ENCODE measurements around the gene FBXO15.

Gene FBXO15

GRCh38 chr18:74153377-74153776 is 5.7 kb upstream of the FBXO15 start:
- no peak for DNase-seq

- DNase-seq, result no peak
These were observed 5.2 kb upstream of the FBXO15 start for GRCh38 chr18:74152857-74153256.

GRCh38 chr18:74152270-74152669 is 4.6 kb upstream of the FBXO15 start:
- DNase-seq, result no peak

DNA sequence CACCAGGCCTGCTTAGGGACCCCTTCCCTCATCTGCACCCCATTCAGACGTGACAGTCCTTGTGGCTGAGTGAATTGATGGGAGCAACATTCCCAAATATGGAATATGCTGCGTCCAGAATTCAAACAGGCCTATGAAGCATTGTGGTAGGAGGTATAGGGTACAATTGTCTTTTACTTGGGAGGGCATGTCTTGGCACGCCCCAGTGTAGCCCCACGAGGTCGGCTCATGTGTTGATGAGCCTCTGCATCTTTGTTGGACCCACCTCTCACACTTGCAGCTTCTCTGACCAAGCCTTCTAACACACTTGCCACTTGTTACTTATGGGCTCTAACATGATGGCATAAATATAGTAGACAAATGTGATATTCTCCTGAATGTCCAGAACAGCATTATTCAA is 2.2 kb upstream of the FBXO15 start:
- DNase-seq, result no peak

GRCh38 chr18:74148543-74149070 is 973 bp upstream of the FBXO15 start:
- DNase-seq, result no peak

- DNase-seq, result no peak
These were observed 199 bp downstream of the FBXO15 start for GRCh38 chr18:74147491-74147778.

GRCh38 chr18:74146756-74147155 is 878 bp downstream of the FBXO15 start:
- no peak for DNase-seq

GRCh38 chr18:74142252-74142651 is 5.4 kb downstream of the FBXO15 start:
- DNase-seq, result no peak

DNA sequence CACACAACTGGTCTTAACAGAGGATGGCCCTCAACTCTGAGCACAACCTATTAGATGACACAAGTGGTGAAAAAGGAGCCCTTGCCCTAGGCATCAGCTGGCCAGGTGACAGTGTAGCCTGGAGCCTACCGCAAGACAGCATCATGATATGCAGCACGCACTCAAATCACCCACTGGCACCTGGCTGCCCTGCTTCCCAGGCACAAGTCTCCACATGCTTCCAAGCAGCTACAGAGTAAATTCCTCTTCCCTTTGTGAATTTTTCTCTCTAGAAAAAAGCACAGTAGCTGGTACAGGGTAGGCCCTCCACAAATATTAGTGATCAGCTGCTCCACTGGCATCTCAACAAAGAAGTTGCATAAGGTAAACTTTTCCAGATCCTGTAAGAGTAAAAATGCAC is 6.0 kb downstream of the FBXO15 start:
- DNase-seq, result no peak

- DNase-seq, result no peak
These were observed 7.1 kb downstream of the FBXO15 start for GRCh38 chr18:74140582-74140981.

DNA sequence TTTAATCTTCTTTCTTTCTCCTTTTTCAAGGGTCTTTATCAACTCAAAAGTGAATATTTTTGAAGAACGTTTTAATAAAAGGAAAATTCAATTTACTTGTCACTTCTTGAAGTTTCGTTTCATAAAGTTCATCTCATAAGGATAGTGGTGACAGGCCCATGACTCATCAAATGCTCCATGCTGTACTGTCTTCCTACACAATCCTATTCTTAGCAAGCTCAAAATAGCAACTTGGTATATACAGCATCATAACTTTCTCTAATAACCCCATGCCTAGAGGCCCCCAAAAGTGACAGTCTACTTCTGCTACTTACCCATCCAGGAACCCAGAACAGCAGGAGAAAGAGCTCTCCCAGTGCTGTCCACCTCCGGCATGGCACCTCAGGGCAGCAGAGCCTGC is 7.7 kb downstream of the FBXO15 start:
- DNase-seq, result no peak

DNA sequence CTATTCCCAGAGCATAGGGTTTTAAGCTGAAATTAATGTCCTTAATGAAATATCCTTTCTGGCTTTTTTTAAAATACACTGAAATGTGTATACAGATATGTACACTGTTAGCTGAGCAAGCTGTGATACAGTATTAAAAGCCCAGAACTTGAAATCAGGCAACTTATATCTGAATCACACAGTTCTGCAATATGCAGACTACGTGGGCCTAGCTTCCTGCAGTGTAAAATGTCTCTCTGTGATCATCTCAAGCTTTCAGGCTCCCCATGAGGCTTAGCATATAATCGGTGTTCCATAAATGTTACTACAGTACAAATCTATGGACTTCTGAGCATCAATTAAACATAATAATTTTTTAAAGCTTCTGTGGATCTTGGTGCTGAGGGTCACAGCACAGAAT is 8.2 kb downstream of the FBXO15 start:
- no peak for DNase-seq

- no peak for DNase-seq
These were observed 9.6 kb downstream of the FBXO15 start for GRCh38 chr18:74137920-74138538.

DNA sequence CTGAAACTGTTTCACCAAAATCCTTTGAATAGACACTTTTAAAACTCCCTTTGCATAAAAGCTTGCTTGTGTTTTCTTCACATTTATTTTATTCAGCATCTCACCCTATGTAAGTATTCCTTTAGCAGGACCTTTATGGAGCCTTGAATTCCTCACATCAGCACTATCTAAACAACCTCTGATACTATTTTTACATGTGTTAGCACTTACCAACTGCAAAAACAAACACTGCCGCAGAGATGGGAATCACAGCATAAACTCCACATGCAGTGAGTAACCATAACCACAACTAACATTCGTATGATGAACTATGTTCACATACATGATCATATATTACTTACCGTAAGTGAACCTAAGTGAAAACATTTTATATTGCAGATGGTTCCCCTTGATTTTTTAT is 15.4 kb downstream of the FBXO15 start:
- DNase-seq, result no peak

GRCh38 chr18:74131124-74131523 is 16.5 kb downstream of the FBXO15 start:
- DNase-seq, result no peak

GRCh38 chr18:74128159-74128558 is 19.5 kb downstream of the FBXO15 start:
- DNase-seq, result peak; percentile 43 to 50

GRCh38 chr18:74126684-74127655 is 20.7 kb downstream of the FBXO15 start:
- peak in 1 of 2 donors; percentile 18 for DNase-seq

DNA sequence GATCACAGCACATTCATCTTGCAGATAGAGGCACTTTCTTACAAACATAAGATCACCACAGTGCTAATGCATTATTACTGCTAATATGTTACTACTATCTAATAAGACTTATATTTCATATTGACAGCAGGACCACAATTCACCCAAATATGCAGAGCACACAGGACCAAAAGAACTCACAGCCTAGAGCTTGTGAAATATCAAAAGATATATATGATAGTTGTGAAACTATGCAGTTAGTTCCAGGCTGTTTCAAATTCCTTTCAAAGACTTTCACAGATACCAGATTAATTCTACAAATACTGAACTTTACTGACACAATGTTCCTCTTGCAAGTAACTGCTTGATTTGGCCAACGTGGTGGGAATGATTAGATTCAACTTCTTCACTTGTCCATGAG is 23.0 kb downstream of the FBXO15 start:
- DNase-seq, result no peak

GRCh38 chr18:74123200-74123599 is 24.4 kb downstream of the FBXO15 start:
- DNase-seq, result no peak

DNA sequence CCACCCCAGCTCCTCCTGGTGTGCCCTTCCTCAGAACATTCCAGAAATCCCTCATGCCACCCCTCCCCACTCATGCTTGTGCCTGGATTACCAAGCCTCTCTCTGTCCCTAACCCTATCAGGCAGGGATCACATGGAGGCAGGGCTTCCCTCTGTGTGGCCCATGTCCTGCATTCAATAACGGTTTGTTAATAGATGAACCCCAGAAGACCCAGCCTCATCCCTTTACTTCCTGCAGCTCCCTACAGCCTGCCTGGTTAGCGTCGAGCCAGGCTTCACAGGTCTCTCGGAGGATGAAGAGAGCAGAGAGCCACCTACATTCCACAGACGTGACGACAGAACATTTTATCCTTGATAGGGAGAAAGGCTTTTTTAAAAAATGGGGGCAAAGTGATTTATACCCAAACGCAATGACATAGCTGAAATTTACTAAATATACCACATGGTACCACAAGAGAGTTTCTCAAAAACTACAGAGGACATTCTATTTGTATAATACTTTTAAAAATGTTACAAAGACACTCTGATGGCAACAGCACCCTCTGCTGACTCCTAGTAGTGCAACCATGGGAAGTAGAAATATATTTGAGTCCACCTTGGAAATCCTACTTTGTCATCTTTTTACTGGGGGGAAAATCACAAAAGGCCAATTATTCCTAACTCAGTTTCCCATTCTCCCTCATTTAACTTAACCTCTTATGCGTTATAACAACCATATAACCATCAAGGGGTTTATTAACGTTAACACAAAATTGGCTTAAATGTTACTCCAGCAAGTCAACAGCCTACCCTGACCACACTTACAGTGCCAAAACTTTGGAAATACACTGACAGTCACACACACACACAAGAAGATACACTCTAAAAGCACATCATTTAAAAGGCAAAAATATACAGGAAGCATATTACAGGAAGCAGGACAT is 30.7 kb downstream of the FBXO15 start:
- peak in 1 of 2 donors; percentile 48 for DNase-seq

DNA sequence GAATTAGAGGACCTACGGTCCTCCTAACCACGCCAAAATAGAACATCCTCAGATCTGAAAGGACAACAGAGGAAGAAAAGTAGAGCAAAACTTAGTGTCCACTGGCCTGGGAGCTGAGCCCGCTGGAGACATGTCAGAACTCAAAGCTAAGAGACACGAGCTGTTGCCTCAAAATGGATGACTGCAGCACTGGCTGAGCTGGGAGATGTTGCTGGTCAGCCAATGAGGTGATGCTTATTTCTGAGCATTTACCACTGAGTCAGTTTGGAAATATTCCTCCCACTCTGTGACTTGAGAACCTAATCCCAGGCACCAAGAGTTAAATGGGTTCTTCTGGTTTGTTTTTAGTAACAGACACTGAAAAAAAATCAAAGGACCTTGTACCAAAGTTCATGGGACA is 32.6 kb downstream of the FBXO15 start:
- no peak for DNase-seq

DNA sequence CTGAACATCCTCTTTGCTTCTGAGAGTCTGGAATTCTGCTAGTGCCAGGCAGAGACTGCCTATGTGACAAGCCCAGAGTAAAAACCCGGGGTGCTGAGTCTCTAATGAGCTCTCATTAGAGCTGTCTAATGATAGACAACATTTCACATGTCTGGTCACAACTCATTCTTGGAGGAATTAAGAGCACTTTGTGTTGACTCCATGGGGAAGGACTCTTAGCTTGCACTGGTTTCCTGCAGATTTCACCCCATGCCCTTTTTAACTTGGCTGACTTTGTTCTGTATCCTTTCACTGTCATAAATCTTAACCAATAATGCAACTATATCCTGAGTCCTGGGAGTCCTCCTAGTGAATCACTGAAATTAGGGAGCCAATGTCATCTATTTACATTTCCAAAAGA is 33.5 kb downstream of the FBXO15 start:
- DNase-seq, result no peak

- no peak for DNase-seq
These were observed 33.9 kb downstream of the FBXO15 start for GRCh38 chr18:74113711-74114110.

Measured in hippocampal formation (tissue), 2 donors.